Activated CD8-positive, alpha-beta memory T cell treated with anti-CD3 and anti-CD28 coated beads for 24 hours (primary cell): ENCODE results near the gene AAGAB.
"Not testable (repeated sequence)": the region's sequence is repeated elsewhere in the genome, so short reads cannot be mapped to it uniquely, and the experiment has no call there.

Experiments used
- DNase-seq: peaks from one replicate; pipeline ENCODE4 v3.0.0-alpha.2; 2020

AAGAB gene

GRCh38 chr15:67168694-67169093 lies 85.8 kb downstream of the AAGAB start:
- no peak for DNase-seq

DNA sequence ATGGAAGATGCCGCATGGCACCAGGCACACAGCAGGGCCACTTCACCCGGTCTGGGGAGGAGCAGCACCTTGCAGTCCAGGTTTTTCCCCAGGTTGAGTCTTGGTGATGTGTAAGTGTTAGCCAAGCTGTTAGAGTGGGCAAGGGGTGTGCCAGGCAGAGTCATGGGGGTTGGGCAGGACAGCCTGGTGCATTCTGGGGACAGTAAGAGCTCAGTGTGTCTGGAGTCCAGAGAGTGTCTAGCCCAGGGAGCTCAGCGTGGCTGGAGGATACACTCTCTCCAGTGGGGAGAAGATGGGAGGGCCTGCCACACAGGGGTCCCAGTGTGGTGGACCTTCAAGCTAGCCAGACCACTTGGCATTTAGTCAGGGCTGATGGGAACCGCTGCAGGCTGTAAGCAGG lies 87.4 kb downstream of the AAGAB start:
- no peak for DNase-seq

- no peak for DNase-seq
Observed at GRCh38 chr15:67166280-67167009, 88.0 kb downstream of the AAGAB start.

DNA sequence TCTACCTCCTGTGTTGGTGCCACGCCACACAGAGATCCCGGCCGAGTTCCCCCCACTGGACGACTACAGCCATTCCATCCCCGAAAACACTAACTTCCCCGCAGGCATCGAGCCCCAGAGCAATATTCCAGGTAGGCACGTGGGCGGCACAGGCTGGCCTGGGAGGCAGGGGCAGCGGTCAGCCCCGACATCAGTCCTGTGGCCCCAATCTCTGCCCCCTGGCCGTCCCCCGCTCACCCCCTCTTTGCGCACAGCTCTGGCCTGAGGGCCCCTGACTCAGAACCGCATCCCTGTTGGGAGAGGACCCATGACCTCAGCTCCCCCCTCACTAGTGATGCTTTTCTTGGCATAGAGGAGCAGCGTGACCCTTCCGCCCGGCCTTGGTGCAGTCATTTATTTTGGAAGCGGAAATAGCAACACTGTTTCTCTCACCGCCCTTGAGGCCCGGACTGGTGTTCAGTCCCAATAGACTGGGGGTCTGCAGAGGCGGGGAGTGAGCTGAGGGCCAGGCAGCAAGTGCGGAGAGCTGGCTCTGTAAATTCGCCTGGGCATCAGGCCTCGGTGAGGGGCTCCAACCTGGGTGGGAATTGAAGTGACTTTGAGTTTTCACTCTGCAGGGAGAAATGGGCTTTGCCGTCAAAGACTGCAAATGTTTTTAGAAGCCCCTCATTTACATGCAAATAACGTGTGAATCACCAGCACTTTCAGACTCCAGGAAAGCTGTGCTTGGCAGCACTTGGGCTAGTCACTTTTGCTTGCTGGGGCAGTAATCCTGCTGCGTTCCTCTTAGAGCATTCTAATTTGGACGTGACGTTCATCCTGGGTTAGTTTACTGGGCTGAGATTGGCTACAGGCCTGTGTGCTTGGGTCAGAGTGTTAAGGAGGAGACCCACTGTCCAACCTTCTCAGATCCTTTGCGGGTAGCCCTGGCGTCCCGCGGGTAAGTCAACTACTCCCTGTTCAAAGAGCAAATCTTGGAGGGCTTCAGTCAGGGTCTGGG lies 88.9 kb downstream of the AAGAB start:
- DNase-seq, result no peak

DNA sequence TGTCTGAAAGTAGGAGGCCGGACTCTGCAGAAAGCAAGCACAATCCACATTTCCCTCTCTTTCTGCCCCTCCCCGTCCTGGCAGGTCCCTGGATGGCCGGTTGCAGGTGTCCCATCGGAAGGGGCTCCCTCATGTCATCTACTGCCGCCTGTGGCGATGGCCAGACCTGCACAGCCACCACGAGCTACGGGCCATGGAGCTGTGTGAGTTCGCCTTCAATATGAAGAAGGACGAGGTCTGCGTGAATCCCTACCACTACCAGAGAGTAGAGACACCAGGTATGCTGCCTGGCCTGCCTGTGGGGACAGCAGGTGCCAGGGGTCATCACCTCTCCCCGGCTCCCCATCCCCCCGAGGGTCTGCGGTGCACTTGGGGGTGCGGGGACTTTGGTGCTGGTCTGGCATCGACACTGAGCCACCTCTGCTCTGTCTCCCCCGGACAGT lies 89.6 kb downstream of the AAGAB start:
- no peak for DNase-seq

DNA sequence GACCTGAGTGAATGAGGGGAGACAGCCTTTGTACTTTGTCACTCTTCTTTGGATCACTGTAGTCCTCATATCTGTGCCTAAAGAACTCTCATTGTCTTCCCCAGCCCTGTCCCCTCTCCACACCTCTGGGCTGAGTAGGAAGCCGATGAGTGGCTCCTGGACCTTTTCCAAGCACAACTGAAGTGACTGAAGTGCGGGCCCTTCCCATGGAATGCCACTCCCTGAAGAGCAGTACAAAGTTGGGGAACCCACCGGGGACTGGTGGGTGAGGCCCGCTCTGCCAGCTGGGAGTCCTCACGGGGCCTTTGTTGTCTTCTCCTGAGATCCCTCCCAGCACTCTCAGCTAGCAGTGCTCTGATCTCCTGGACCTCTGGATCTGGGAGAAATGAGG lies 90.1 kb downstream of the AAGAB start:
- no peak for DNase-seq

GRCh38 chr15:67163180-67163579 lies 91.3 kb downstream of the AAGAB start:
- no peak for DNase-seq

GRCh38 chr15:67161881-67162280 lies 92.6 kb downstream of the AAGAB start:
- DNase-seq, result no peak

DNA sequence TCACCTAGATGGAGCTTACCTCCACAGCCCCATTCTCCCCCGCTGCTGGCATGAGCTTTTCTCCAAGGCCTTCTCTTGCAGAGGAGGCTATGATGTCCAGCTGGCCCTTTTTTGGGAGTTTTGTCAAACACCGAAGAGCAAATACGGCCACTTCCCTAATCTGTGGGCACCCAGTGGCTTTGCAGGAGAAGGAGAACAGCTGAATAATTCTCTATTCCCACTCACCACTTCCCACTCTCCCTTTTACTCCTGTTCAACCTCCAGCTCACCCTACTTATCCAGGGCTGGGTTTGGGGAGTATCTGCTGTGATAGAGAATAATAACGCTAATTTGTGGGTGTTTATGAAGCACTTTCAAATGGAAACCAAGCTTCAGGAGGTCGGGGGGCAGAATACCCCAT lies 93.0 kb downstream of the AAGAB start:
- no peak for DNase-seq

DNA sequence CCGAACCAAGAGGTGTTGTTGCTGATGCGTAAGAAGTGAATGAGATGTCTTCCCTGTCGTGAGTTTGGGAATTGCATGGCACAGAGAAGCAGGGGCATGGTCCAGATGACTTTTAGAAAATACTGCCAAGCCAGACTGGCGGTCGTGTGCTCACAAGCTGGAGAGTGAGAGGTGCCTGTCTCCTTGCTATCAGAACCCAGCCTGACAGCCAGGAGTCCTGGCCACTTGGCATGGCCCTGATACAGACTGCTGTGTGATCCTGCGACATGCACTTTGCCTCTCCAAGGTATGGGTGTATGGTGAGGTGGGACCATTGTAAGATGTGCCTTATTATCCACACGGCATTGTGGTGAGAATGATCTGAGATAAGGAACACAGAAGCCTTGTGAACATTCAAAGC lies 96.1 kb downstream of the AAGAB start:
- DNase-seq, result no peak

GRCh38 chr15:67157521-67158252 lies 96.8 kb downstream of the AAGAB start:
- no peak for DNase-seq

GRCh38 chr15:67156834-67157233 lies 97.6 kb downstream of the AAGAB start:
- DNase-seq, result no peak

DNA sequence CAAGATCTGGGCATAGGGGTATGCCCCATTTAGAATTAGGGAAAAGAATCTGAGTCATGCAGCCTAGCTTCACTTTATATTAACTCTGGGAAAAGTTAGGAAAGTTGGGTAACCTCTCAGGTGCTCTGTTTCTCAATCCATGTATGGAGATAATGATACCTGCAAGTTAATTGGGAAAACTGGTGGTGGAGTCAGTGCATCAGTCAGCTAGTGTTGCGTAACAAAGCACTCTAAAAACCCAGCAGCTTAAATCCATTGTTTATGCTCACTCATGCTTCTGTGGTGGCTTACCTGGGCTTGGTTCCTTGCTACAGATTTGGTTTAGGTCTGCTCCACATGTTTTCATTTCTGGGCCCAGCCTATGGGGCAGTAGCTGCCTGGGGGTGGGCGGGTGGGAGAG lies 98.0 kb downstream of the AAGAB start:
- DNase-seq, result no peak

DNA sequence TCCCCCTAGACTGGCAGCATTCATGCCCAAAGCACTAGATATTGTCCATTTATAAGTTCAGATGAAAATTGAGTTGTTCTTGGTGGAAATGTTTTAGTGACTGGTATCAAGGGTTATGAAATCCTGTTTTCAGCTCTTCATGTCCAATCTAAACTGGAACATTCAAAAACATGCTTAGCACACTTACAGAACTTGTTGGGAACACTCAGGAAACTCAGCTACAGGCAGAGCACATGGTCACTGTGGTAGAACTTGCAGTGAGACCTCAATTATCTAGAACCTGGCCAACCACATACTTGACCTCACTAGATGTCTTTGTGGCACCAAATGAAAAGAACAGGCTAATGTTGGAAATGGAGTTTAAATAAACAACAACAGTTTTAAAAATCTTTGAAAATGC lies 100.2 kb downstream of the AAGAB start:
- DNase-seq, result no peak

DNA sequence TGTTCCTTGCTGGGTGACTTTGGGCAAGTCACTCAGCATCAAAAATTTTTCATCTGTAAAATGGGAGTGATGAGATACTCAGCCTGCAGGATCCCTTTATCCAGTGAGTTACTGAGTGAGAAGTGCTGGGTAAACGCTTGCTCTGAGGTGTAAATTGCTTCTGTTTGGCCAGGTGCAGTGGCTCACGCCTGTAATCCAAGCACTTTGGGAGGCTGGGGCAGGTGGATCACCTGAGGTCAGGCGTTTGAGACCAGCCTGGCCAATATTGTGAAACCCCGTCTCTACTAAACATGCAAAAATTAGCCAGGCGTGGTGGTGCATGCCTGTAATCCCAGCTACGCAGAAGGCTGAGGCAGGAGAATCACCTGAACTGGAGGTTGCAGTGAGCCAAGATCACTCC lies 101.4 kb downstream of the AAGAB start:
- not testable (repeated sequence) for DNase-seq

GRCh38 chr15:67152429-67152828 lies 102.0 kb downstream of the AAGAB start:
- no peak for DNase-seq
